ENCODE data around the gene C1QA.

C1QA gene

DNA sequence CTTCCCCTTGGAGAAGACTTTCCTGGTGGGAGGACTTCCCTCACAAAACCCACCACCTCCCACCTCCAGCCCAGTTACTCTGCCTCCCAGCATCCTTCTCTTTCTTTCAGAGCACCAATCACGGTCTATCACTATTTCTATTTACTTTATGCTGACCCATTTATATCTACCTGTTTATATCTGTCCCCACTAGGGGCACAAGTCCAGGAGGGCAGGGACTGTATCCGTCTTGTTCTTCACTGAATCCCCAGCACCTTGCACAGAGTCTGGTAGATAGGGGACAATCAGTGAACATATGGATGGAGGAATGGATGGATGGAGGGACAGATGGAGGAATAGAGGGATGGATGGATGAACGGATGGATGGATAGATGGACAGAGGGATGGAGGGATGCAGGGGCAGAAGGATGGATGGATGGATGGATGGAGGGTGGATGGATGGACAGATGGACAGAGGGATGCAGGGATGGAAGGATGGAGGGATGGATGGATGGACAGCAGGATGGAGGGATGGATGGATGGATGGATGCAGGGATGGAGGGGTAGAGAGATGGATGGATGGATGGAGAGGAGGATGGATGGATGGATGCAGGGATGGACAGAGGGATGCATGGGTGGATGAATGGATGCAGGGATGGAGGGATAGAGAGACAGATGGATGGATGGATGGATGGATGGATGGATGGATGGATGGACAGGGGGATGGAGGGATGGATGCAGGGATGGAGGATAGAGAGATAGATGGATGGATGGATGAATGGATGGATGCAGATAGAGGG, 22.1 kb downstream of the C1QA start:
- Histone ChIP-seq H3K4me1 (no peaks in the 10 kb centered on the region), H3K27me3 (peaks cover 0 to 43% of the 10 kb centered on the region in 2 donors), H3K36me3 (no peaks in the 10 kb centered on the region), H3K27ac (no peak overlapping the region), H3K9me3 (no peaks in the 10 kb centered on the region), H3K4me3 (no peak overlapping the region)
- TF ChIP-seq, protein P1, sequence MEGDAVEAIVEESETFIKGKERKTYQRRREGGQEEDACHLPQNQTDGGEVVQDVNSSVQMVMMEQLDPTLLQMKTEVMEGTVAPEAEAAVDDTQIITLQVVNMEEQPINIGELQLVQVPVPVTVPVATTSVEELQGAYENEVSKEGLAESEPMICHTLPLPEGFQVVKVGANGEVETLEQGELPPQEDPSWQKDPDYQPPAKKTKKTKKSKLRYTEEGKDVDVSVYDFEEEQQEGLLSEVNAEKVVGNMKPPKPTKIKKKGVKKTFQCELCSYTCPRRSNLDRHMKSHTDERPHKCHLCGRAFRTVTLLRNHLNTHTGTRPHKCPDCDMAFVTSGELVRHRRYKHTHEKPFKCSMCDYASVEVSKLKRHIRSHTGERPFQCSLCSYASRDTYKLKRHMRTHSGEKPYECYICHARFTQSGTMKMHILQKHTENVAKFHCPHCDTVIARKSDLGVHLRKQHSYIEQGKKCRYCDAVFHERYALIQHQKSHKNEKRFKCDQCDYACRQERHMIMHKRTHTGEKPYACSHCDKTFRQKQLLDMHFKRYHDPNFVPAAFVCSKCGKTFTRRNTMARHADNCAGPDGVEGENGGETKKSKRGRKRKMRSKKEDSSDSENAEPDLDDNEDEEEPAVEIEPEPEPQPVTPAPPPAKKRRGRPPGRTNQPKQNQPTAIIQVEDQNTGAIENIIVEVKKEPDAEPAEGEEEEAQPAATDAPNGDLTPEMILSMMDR (IDR thresholded peaks at IDR 0.05): no peak
- intact Hi-C loops (cut with DNase I; ENCODE audit: low total_unique reads): no loop called here
- no peak for DNase-seq

- intact Hi-C loops (cut with DNase I; ENCODE audit: low total_unique reads): no loop called here
- H3K4me1 ChIP-seq: no peaks in the 10 kb centered on the region
- H3K9me3 ChIP-seq: no peaks in the 10 kb centered on the region
- DNase-seq: no peak
- no peaks in the 10 kb centered on the region for H3K36me3 ChIP-seq
- peaks cover 0 to 37% of the 10 kb centered on the region in 2 donors for H3K27me3 ChIP-seq
- H3K4me3 ChIP-seq: no peak overlapping the region
- no peak overlapping the region for H3K27ac ChIP-seq
- TF ChIP-seq, protein P1 (IDR thresholded peaks at IDR 0.05): no peak
Measured at GRCh38 chr1:22660716-22661241, 24.4 kb downstream of the C1QA start.

- Histone ChIP-seq H3K4me1 (no peaks in the 10 kb centered on the region), H3K27me3 (peaks cover 0 to 30% of the 10 kb centered on the region in 2 donors), H3K9me3 (no peaks in the 10 kb centered on the region), H3K36me3 (no peaks in the 10 kb centered on the region), H3K27ac (no peak overlapping the region), H3K4me3 (no peak overlapping the region)
- TF ChIP-seq, protein P1 (IDR thresholded peaks at IDR 0.05): no peak
- DNase-seq: no peak
- intact Hi-C loops (cut with DNase I; ENCODE audit: low total_unique reads): no loop called here
Measured at GRCh38 chr1:22661880-22662279, 25.5 kb downstream of the C1QA start.

DNA sequence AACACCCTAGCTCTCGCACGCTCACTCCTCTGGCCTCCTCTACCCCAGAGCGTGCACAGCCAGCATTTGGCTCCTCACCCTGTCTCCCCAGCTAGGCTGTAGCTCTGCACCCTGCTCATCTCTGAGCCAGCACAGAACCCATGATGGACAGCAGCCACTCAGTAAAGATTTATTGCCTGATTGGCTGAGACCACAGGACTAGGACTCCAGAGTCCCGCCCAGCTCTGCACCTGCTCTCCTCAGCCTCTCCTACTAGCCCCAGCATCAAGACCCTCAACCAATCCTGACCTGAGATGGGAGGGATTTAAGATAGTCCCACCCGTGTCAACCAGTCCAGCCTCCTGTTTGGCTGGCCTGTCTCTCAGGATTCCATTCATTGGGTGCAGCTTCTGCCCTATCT, 25.9 kb downstream of the C1QA start:
- Histone ChIP-seq H3K27me3 (peaks cover 0 to 30% of the 10 kb centered on the region in 2 donors), H3K4me3 (no peak overlapping the region), H3K4me1 (no peaks in the 10 kb centered on the region), H3K9me3 (no peaks in the 10 kb centered on the region), H3K27ac (no peak overlapping the region), H3K36me3 (no peaks in the 10 kb centered on the region)
- TF ChIP-seq, protein P1 (IDR thresholded peaks at IDR 0.05): no peak
- intact Hi-C loops (cut with DNase I; ENCODE audit: low total_unique reads): no loop called here
- peak in 1 of 2 donors; percentile 37 for DNase-seq

GRCh38 chr1:22662986-22663408, 26.6 kb downstream of the C1QA start:
- TF ChIP-seq, protein P1 (IDR thresholded peaks at IDR 0.05): no peak
- Histone ChIP-seq H3K27me3 (peaks cover 0 to 32% of the 10 kb centered on the region in 2 donors), H3K27ac (no peak overlapping the region), H3K4me1 (no peaks in the 10 kb centered on the region), H3K9me3 (no peaks in the 10 kb centered on the region), H3K4me3 (no peak overlapping the region), H3K36me3 (no peaks in the 10 kb centered on the region)
- intact Hi-C loops (cut with DNase I; ENCODE audit: low total_unique reads): no loop called here
- no peak for DNase-seq
